HTERT RPE-1 (cell line): ENCODE measurements around the gene NTF4.
"Not testable (repeated sequence)": the region's sequence is repeated elsewhere in the genome, so short reads cannot be mapped to it uniquely, and the experiment has no call there.

Experiments used
- in situ Hi-C: fragments of 300-500 bp; cut with MboI; formaldehyde crosslinking; loops from 4 replicates; pipeline ENCODE4 v1.14.3; 2020; ENCODE audit warnings: low sequenced_read_pairs

Gene NTF4

GRCh38 chr19:49024233-49024632 is 40.4 kb downstream of the NTF4 start, which contains the start of gene CGB3:
TSS of gene CGB3 (minus strand) at chr19:49024333. CDS start at chr19:49023971, 362 bp downstream.
- in situ Hi-C loops: not testable (repeated sequence)

GRCh38 chr19:49022116-49022515 is 42.5 kb downstream of the NTF4 start:
- in situ Hi-C loops: no loop called here

GRCh38 chr19:49020931-49021895 is 43.4 kb downstream of the NTF4 start:
- in situ Hi-C loops: no loop called here

- in situ Hi-C loops: no loop called here
These were observed 44.3 kb downstream of the NTF4 start for GRCh38 chr19:49020342-49020741.

GRCh38 chr19:49019242-49019932 is 45.2 kb downstream of the NTF4 start:
- in situ Hi-C loops: no loop called here

GRCh38 chr19:49018388-49019241 is 46.0 kb downstream of the NTF4 start:
- in situ Hi-C loops: not testable (repeated sequence)

GRCh38 chr19:49017666-49018351 is 46.8 kb downstream of the NTF4 start:
- in situ Hi-C loops: no loop called here

GRCh38 chr19:49017041-49017665 is 47.5 kb downstream of the NTF4 start, which contains the start of gene LHB:
TSS of gene LHB (minus strand) at chr19:49017091. CDS start at chr19:49017081, 10 bp downstream.
- in situ Hi-C loops: no loop called here

GRCh38 chr19:49016067-49016839 is 48.4 kb downstream of the NTF4 start:
- in situ Hi-C loops: no loop called here

GRCh38 chr19:49014870-49015255 is 49.8 kb downstream of the NTF4 start:
- in situ Hi-C loops: no loop called here

- in situ Hi-C loops: no loop called here
These were observed 50.3 kb downstream of the NTF4 start for GRCh38 chr19:49014123-49014869.

GRCh38 chr19:49011194-49011593 is 53.4 kb downstream of the NTF4 start:
- in situ Hi-C loops: no loop called here
